COLO668 (cell line): ENCODE results near the gene RAD9A.

Experiments used
- DNase-seq: peaks from one replicate; lab custom pipeline; 2025; ENCODE audit not compliant: unreplicated experiment; lab: John Stamatoyannopoulos, UW

Gene RAD9A

GRCh38 chr11:67373648-67374570, 17.9 kb upstream of the RAD9A start:
- peak; percentile 54 for DNase-seq

- DNase-seq, result no peak
Observed at GRCh38 chr11:67374571-67375281, 17.1 kb upstream of the RAD9A start.

- DNase-seq, result no peak
Observed at GRCh38 chr11:67375320-67376055, 16.3 kb upstream of the RAD9A start.

- no peak for DNase-seq
Observed at GRCh38 chr11:67376063-67376820, 15.5 kb upstream of the RAD9A start.

- DNase-seq, result no peak
Observed at GRCh38 chr11:67376873-67377808, 14.6 kb upstream of the RAD9A start.

GRCh38 chr11:67378544-67378943, 13.2 kb upstream of the RAD9A start:
- DNase-seq, result no peak

GRCh38 chr11:67379061-67380058, 12.4 kb upstream of the RAD9A start:
- DNase-seq, result no peak

- no peak for DNase-seq
Observed at GRCh38 chr11:67381244-67381972, 10.4 kb upstream of the RAD9A start.

GRCh38 chr11:67382276-67383136, 9.3 kb upstream of the RAD9A start:
- DNase-seq, result peak; percentile 65

GRCh38 chr11:67384851-67385366, 6.9 kb upstream of the RAD9A start:
- DNase-seq, result no peak

GRCh38 chr11:67387069-67387468, 4.7 kb upstream of the RAD9A start:
- DNase-seq, result no peak

- no peak for DNase-seq
Observed at GRCh38 chr11:67387518-67387917, 4.3 kb upstream of the RAD9A start.

- peak; percentile 64 for DNase-seq
Observed at GRCh38 chr11:67389477-67389876, 2.3 kb upstream of the RAD9A start.

- DNase-seq, result no peak
Observed at GRCh38 chr11:67390947-67391303, 861 bp upstream of the RAD9A start.

GRCh38 chr11:67392183-67392715, 463 bp downstream of the RAD9A start:
- DNase-seq, result no peak

GRCh38 chr11:67393437-67393836, 1.7 kb downstream of the RAD9A start:
- no peak for DNase-seq
